Stimulated activated CD4-positive, alpha-beta T cell treated with anti-CD3 and anti-CD28 coated beads, Interleukin-2, amount 100 ng/mL, for 4 hours (primary cell): ENCODE results near the gene ASMT.
A peak's percentile ranks its signal among the peaks of the same experiment; 100 is the strongest.
"Not testable (repeated sequence)": the region's sequence is repeated elsewhere in the genome, so short reads cannot be mapped to it uniquely, and the experiment has no call there.

Source experiments
- DNase-seq: peaks from one replicate; pipeline ENCODE4 v3.0.0-alpha.2; 2020; ENCODE audit warnings: low read depth

The ASMT gene, protein sequence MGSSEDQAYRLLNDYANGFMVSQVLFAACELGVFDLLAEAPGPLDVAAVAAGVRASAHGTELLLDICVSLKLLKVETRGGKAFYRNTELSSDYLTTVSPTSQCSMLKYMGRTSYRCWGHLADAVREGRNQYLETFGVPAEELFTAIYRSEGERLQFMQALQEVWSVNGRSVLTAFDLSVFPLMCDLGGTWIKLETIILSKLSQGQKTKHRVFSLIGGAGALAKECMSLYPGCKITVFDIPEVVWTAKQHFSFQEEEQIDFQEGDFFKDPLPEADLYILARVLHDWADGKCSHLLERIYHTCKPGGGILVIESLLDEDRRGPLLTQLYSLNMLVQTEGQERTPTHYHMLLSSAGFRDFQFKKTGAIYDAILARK

DNA sequence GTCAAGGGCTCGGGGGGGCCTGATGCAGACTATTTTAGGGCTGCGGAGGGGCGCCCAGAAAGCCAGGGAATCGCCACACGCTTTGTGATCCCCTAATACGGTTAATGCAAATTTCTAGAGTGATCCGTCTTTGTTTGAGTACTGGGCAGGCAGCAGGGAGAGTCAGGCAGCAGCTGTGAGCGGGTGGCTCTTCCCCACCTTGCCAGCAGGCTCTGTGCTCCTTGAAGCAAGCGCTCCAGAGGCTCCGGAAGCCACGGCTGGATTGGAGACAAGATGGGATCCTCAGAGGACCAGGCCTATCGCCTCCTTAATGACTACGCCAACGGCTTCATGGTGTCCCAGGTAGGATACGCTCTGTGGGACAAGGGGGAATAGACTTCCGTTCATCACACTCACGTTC, at the start of gene ASMT:
Gene ASMT (plus strand): TSS at position 133 of the 400 bp plus-strand sequence. CDS start 141 bp downstream, at position 274.
- no peak for DNase-seq

DNA sequence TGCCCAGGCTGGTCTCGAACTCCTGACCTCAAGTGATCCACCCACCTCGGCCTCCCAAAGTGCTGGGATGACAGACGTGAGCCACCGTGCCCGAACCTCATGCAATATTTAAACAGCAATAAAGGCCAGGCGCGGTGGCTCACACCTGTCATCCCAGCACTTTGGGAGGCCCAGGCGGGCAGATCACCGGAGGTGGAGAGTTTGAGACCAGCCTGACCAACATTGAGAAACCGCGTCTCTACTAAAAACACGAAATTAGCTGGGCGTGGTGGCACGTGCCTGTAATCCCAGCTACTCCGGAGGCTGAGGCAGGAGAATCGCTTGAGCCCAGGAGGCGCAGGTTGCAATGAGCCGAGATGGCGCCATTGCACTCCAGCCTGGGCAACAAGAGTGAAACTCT, 40.7 kb upstream of the ASMT start:
- DNase-seq = not testable (repeated sequence)

DNA sequence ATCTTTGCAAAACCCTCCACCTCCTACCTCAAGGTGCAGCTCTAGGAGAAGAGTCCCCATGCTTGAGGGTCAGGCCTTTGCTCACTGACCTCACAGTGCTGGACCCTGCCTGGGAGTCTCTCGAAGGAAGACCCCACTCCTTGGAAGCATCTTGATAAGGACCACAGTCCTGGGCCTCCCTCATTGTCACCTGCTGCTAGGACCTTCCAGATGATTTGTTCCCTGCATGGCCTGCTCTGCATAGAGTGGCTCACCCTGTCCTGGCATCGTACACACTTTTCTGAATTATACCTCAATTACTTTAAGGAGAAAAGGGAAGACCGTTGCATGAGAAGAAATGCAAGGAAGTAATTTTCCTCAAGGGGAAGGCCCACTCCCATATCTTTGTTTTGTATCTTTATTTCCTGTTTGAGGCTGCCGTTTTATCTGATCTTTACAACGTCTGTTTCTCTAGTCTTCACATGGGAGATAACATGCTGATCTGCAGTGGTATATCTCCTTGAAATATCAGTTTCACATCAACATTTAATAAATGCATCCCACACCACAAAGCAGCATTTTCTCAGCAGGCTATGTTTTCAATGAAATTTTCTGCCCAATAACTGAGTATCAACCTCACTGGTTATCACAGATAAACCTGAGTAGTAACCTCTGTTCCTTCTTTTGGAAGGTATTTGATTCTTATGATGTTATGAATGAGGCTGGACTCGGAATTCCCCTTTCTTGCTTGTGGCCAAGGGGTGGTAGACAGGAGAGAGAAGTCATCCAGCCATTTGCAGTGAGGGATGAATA, 38.5 kb upstream of the ASMT start:
- DNase-seq = no peak

DNA sequence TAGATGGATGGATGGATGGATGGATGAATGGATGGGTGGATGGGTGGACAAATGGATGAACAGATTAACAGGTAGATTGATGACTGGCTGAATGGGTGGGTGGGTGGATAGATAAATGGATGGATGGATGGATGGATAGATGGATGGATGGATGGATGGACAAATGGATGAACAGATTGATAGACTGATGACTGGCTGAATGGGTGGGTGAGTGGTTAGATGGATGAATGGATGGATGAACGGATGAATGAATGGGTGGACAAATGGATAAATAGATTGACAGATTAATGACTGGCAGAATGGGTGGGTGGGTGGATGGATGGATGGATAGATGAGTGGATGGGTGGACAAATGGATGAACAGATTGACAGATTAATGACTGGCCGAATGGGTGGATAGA, 37.0 kb upstream of the ASMT start:
- DNase-seq = no peak

DNA sequence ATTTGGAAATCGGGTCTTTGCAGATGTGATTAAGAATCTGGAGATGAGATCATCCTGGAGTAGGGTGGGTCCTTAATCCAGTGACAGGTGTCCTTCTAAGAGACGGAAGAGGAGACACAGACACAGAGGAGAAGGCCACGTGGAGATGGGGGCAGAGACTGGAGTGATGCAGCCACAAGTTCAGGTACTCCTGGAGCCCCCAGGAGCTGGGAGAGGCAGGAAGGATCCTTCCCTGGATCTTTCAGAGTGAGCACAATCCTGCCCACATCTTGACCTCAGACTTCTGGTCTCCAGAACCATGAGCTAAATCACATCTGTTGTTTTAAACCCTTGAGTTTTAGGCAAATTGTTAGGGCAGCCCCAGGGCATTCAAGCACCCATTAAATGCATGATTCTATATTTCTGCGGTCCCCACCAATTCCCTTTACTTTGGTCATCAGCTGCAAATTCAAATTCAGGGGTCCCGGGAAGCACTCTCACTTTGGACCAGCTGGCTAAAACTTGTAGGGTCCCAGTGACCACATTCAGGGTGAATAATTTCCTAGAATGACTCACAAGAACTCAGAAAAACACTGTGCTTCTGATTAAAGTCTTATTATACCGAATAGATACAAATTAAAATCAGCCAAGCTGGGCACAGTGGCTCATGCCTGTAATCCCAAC, 36.2 kb upstream of the ASMT start:
- no peak for DNase-seq

DNA sequence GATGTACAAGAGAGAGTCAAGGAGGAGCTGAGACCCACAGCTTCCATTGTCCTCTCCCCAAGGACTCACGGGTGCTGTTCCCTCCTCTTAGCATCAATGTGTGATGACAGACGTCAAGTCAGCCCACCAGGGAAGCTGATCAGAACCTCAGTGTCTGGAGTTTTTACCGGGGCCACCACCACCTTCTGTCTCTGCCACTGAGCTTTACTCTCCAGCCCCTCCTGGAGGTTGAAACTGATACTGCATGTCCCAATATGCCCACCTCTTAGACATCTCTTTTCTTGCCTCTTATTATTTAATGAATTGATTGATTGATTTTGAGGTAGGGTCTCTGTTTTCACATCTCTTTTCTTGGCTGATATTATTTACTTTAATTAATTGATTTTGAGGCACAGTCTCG, 33.7 kb upstream of the ASMT start:
- DNase-seq = peak; percentile 52

DNA sequence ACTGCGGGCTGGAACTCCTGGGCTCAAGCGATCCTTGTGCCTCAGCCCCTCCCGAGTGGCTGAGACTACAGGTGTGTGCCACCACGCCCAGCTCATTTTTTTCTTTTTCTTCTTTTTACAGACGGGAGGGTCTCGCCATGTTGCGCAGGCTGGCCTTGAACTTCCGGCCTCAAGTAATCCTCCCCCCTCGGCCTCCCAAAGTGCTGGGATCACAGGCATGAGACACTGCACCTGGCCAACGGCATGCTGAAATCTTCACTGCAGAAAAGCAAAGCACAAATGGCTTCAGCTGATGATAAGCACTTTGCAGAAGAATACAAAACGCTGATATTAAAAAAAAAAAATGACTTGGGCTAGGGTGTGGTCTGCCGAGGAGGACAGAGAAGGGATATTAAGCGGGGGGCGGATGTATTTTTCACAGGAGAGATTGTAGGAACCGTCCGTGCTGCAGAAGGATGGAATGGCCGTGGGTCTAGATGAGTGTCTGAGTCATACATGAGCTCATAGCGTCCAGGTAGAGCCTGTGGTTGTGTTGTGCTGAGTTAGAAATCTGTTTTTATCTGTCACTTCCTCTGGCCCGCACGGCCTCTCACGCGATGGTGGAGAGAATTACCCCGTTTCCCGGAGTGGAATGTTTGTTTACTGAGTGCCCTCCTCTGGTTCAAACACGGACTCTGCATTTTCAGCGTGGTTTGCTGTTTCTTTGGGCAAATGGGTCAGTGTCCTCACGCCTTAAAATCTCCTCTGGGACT, 32.0 kb upstream of the ASMT start:
- peak; percentile 26 for DNase-seq

DNA sequence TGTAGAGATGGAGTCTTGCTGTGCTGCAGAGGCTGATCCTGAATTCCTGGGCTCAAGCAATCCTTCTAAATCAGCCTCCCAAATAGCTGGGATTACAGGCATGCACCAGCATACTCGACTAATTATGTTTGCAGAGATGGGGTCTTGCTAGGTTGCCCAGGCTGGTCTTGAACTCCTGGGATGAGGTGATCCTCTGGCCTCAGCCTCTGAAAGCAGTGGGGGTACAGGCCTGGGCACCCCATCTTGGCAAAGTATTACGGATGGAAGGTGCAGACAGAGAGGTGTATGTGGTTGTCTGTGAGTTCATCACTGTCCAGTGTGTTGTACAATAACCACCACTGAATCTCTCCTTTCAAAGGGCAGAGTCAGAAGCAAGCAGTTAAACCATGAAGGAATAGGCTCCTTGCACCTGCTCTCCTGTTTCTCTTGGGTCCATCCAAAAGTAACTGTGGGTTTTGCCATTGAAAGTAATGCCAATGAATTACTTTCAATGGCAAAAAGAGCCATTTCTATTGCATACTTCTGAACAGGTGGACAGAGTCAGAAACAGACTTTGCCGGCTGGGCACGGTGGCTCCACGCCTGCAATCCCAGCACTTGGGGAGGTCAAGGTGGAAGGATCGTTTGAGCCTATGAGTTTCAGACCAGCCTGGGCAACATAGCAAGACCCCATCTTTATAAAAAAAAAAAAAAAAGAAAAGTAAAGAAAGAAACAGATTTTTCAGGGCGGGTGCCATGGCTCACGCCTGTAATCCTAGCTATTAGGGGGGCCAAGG, 30.4 kb upstream of the ASMT start:
- DNase-seq = no peak

DNA sequence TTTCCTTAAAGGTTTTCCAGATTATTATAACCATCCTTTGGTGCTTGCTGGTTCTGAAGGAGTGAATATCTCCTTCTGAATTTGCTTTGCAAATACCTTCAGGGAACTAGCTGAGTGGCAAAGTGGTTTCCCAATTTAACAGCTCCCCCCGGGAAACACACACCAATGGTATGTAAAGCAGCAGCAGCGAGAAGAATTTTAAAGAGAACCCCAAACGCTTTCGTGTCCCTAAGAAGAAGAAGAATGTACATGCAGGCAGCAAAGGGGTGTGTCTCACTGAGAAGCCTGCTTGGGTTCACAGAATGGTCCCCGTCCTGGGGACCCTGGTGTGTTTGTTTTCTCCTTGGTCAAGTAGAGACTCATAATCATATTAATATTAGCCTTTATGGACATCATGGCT, 27.7 kb upstream of the ASMT start:
- DNase-seq = no peak

DNA sequence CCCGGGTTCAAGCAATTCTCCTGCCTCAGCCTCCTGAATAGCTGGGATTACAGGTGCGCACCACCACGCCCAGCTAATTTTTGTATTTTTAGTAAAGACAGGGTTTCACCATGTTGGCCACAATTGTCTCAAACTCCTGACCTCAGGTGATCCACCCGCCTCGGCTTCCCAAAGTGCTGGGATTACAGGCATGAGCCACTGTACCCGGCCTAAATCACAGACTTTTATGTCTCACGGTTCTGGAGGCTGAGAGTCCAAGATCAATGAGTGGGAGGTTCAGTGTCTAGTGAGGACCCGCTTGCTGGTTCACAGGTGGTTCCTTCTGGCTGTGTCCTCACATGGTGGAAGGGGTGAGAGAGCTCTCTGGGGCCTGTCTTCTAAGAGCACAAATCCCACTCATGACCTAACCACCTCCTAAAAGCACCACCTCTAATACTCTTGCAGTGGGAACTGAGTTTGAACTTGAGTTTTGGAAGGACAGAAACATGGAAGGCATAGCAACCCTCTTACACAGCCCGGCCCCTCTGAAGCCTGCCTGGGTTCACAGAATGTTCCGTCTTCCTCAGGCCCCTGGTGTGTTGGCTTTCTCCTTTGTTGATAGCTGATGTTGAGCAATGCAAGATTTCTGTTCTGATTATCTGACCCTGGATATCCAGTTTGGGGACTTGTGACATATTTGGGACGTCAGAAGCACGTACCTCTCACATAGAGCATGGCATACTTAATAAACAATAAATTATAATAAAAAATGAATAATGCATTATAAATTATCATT, 25.3 kb upstream of the ASMT start:
- no peak for DNase-seq

DNA sequence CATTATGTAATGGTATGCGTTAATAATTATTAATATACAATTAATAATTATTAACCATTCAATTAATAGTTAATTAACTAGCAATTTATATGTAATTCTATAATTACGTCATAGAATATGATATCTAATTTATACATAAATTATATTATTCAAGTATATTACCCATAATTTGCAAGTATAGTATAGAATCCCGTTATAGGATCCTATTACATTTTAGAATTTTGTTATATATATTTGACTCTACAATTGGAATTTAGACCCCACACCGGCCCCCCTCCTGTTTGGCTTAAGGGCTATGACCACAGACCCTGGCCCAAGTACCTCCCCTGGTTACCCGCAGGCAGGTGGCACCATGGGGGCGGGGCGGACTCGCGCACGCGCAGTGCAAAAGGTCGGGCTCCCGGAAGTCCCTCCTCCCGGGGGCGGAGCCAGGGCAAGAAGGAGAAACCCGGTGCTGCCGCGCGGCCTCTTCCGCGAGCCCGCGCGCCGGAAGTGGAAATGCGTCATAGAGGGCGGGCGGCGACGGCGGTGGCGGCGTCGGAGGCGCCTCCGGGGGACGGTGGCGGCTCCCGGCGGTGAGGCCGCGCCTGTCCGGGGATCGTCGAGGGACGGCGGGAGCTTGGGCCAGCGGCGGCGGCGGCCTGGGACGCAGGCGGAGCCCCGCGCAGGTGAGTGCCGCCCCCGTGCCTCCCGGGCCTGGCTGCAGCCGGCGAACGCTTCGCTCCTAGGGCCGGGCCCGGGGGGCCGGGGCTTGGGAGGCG, 23.6 kb upstream of the ASMT start, which contains the start of gene AKAP17A:
Gene AKAP17A (plus strand): TSS at position 503 of the 761 bp plus-strand sequence. CDS start 1,859 bp downstream, outside the sequence.
- peak; percentile 97 for DNase-seq

DNA sequence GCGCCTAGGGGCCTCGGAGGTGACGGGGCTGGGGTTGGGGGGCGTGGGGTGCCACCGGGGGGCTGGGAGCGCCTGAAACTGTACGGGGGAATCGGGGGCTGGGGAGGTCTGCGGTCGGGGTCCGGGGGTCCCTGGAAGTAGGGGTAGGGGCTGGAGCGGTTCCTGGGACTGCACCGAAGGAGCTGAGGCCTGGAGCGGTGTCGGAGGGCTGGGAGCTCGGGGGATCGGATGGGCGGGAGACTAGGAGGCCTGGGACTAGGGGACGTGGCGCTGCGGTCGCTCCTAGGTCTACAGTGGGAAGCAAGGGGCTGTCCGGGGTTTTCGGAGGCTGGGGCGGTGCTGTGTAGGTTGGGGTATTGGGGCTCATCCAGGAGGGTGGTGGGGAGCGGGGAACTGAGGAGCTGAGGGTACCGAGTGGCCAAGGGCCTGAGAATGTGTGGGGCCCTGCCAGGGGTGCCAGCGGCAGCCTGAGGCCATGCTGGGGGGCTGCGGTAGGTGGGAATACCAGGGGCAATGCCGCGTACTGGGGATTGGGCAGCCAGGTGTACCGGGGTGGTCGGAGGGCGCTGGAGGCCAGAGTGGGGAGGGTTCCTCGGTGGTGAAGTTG, 22.9 kb upstream of the ASMT start:
- DNase-seq = no peak

DNA sequence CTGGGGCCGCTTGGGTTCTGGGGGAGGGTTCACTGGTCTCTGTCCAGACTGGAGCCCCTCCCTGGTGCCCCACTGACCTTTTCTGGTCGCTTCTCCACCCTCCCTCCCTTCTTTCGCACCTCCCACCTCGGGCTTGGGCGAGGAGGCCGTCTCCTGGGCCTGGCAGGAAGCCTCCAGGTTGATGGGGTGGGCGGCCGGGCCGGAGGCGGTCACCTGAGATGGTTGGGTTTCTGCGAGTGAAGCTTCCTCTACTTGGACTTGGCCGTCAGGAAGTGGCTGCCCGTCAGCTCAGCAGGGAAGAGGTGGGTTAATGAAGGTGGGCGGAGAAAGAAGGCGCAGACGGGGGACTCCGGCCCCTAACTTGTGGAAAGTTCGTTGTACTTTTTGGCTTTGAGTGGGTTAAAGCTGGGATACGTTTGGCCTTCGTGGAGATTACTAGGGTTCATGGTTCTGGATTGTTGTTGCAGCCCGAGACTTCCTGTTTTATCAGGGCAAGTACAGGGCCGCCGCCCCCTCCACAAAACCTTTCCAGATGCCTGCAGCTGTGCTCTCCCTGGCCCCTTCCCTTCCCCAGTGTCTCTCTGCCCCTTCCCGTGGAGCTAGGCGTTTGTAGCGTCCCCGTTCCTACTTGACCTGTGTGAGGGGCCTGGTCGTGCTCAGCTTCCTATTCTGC, 22.3 kb upstream of the ASMT start:
- no peak for DNase-seq

DNA sequence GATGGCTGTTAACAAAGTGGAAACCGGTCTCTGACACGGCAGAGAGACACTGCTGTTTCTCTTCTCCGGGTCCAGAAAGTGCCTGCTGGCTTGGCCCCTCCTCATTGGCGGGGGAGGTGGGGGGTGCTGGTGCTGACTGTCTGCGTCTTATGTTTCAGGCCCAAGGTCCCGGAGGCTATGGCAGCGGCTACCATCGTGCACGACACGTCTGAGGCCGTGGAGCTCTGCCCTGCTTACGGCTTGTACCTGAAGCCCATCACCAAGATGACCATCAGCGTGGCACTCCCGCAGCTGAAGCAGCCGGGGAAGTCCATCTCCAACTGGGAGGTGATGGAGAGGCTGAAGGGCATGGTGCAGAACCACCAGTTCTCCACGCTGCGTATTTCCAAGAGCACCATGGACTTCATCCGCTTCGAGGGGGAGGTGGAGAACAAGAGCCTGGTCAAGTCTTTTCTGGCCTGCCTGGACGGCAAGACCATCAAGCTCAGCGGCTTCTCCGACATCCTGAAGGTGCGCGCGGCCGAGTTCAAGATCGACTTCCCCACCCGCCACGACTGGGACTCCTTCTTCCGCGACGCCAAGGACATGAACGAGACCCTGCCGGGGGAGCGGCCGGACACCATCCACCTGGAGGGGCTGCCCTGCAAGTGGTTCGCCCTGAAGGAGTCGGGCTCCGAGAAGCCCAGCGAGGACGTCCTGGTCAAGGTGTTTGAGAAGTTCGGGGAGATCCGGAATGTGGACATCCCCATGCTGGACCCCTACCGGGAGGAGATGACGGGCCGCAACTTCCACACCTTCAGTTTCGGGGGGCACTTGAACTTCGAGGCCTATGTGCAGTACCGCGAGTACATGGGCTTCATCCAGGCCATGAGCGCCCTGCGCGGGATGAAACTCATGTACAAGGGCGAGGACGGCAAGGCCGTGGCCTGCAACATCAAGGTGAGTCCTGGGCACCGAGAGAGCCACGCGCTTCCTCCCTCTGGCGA, 21.3 kb upstream of the ASMT start:
- no peak for DNase-seq

DNA sequence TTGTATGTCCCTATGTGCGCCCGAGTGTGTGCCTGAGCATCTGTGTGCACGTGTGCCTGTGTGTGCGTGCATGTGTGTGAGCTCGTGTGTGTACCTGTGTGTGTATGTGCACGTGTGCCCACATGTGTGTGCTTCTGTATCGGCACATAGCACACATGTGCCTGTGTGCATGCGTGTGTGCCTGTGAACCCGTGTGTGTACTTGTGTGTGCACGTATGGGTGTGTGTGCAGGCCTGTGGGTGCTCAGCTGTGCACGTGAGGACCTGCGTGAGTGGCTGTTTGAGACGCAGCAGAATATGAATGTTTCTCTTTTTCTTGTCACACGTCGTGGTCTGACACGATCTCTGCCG, 19.2 kb upstream of the ASMT start:
- no peak for DNase-seq

DNA sequence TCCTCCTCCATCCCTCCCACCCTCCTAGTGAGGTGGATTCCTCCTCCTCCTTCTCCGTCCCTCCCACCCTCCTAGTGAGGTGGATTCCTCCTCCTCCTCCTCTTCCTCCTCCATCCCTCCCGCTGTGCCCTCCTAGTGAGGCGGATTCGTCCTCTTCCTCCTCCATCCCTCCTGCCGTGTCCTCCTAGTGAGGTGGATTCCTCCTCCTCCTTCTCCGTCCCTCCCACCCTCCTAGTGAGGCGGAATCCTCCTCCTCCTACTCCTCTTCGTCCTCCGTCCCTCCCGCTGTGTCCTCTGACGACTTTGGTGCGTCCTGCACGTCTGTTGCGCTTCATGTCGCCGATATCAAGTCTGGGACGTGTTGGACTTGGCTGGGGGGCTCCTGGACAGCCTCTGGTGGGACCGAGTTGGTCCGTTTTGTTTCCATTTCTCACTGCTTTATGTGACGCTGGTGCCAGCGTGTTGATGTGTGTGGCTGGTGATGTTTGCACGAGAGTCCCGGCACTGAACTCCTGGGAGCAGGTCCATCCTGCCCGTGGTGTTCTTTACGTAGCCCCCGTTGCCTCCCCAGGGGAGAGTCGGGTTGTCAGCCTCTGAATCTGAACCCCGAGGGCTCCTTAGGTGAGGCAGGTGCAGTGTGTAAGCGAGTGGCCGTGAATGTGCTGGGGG, 18.0 kb upstream of the ASMT start:
- no peak for DNase-seq
